ENCODE measurements around the gene SPAG8.

The SPAG8 gene

DNA sequence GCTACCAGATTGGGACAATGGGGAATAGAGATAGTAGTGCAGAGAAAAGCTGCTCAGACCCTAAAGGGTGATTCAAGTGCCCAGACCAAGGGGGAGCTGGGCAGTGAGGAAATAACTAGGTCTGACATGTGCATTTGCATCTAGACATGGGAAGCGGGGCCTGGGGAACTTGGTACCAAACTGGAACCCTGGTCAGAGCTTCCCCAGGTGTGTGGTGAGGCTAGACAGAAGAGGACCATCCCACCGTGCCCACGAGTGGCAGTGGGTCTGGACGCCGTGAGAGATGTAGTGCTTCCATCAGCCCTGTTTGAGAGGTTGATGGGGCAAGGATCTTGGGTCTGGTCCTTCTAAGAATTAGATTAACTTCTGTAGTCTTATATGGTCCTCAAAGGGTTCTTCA lies 24.5 kb upstream of the SPAG8 start:
- no peak for DNase-seq

DNA sequence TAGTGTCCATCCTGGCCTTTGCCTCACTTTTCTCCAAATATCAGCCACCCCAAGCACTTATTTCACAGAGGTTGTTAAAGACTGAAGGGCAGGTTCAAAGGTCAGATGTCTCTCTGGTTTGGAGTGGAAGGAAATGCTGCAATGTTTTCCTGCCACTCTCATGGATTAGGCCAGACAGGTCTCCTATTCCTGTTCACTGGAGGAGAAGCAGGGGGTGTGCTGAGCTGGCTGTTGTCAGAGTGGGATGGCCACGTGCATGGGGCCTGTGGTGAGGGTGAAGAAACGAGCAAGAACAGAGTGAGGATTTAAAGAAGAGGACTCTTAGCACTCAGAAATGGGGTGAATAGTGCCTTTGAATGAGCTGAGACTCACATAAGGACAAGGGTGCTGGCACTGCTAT lies 23.7 kb upstream of the SPAG8 start:
- no peak for DNase-seq

DNA sequence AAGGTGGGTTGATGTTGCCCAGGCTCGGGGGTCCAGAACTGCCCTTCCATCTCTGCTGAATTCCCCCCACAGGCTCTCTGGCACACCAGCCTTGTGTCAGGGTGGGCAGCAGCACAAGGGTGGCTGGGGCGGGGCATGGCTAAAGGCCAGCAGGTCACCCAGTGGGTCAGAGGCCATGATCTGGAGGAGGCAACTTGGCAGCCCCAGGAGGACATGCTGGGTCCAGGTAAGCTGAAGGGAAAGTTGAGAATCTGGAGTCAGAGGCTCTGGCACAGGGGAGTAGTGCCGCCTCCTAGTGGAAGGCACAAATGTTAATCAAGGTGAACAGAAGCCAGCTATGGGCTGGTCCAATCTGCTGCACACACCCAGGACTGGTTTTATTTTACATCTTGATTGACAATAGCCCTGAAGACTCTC lies 23.2 kb upstream of the SPAG8 start:
- no peak for DNase-seq

DNA sequence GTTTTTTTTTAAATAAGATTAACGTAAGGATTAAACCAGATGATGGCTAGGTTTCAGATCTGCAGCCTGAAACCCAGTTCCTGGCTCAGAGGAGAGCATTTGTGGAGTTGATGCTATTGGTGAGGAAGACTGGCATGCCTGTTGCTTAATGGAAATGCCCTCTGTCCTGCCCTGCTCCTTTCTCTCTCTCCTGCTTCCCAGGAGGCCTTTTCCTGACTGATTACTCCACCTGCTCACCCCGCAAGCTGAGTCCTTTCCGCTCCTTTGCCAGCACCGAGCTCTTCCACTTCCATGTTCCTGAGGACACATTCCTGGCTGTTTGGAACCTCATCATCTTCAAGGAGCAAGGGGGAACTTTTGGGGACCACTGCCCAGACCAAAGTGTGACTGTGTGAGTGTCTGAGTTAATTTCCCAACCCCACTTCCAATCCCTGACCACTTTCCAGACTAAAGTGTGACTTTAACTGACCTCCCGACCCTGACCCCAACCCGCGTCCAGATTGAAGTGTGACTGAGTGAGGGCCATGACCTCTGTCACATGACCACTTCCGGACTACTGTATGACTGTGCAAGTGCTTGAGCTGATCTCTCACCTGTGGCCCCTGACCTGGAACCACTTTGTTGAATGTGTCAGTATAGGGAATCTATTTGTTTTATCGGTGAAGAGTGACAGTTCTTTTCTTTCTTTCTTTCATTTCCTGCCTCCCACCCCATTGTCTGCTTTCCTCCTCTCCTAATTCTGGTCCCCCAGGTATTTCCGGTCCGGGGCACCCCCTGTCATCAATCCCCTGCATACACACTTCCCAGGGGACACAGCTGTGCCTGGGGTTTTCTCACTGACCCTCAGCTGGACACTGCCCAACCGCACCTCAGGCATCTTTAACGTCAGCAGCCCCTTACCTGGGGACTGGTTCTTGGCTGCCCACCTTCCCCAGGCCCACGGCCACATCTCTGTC lies 22.5 kb upstream of the SPAG8 start:
- no peak for DNase-seq

DNA sequence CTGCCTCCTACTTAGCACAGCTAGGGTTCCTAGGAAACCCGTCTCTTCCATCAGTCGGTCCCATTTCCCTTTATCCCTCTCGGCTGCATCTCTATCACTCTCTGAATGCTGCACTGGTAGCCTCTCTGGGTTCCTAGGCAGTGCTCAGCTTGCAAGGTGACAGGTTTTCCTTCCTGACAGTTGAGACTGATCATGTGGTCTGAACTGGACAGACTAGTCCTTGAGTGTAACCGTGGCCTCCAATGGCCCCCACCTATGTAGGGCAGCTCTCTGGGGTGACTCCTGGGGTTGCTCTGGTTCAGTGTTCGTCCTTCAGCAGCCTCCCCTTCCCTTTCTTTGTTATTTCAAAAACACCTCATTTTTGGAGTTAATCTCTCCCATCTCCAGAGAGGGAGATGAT lies 20.8 kb upstream of the SPAG8 start:
- DNase-seq: no peak

DNA sequence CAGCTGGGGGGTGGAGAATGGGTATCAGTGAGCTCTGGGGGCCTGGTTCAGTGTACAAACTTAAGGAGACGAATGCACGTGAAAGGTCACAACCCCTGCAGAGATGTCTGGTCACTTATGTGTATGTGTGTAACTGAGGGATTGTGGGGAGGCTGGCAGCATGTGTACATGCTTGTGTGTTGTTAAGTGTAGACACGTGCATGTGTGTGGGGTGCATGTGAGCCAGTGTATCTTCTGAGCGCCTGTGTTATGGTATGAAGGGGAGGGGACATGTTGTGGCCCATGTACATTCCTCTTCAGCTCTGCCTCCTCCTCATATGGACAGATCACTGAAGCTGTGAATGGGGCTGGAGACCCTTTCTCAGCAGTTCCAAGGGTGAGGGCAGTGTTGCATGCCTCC lies 19.0 kb upstream of the SPAG8 start:
- DNase-seq: no peak

DNA sequence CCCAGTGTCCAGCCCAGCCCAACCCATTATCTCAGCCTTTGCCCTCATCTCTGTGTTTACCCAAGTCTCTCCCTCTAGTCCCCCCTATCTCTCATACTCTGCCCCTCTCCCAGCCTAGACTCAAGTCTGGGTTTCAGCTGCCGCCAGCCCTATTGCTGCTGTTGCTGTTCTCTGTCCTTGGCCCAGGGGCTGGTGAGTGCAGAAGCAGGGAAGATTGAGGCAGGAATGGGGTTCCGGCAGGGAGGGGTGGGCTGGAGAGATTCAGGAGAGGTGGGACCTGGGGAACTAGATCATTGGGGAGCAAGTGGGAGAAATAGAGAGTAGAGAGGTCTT lies 17.7 kb upstream of the SPAG8 start:
- DNase-seq: no peak

DNA sequence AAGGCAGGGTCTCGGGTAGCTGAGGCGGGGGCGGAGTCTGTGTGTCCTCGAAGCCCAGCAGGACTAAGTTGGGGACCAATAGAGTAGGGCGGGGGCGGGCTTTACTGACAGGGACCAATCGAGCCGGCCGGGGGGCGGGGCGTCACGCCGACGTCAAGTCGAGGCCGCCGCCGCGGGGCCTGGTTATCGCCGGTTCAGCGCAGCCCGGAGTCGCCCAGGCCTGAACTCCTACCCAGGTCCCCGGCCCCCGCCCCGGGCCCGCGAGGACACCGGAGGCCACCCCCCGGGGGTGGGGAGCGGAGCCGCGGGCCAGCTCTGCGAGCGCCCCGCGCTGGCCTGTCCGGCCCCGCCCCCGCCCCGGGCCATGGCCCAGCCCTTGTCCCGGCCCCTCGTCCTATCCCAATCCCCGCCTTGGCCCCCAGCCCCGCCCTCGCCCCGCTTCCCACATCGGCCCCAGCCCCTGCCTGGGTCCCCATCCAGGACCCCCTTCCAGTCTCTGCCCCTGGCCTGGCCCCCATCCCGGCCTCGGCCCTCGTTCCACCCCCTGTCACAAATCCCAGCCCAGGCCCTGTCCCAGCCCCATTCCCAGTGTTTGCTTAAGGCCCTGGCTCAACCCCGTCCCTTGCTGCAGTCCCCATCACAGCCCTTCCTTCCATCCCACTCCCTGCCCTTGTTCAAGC lies 17.2 kb upstream of the SPAG8 start, which contains the start of gene TMEM8B:
Gene TMEM8B (plus strand): TSS at position 145 of the 680 bp plus-strand sequence. CDS start 220 bp downstream, at position 365.
- DNase-seq: peak; percentile 82

DNA sequence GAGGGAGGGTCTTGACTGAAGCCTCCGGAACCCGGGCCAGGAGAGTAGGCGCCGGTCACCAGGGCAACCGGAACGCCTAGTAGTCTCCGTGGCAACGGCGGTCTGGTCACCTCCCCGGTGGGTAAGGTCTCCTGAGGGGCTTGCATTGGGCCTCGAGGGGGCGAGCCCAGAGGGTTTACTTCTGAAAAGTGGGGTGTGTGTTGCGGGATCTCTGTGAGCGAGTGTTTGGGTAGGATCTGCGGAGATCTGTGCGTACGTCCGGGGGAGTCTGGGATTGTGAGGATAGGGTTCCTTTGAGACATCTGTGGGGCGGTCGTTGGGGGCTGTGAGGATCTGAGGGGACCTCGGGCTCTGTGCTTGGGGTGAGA lies 16.6 kb upstream of the SPAG8 start, which contains the start of gene FAM221B:
Gene FAM221B (minus strand): TSS at position 17 of the 368 bp plus-strand sequence. CDS start 2,571 bp downstream, outside the sequence.
- no peak for DNase-seq

DNA sequence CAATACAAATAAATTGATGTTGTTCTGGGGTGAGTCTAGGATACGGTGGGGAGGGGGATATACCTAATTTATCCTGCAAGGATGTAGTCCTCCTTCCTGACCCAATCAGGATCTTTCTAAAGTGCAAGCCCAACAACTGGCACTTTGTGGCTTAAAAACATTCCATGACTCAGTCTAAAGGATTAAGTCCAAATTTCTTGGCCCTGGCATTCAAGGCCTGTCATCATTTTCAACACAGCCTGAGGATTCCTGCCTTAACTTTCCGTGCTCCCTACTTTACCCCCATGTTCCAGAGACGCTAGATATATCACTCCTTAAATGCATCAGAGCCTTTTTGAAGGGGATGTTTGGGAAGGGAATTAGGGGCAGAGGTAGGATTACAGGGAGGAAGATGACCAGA lies 15.4 kb upstream of the SPAG8 start:
- DNase-seq: no peak

DNA sequence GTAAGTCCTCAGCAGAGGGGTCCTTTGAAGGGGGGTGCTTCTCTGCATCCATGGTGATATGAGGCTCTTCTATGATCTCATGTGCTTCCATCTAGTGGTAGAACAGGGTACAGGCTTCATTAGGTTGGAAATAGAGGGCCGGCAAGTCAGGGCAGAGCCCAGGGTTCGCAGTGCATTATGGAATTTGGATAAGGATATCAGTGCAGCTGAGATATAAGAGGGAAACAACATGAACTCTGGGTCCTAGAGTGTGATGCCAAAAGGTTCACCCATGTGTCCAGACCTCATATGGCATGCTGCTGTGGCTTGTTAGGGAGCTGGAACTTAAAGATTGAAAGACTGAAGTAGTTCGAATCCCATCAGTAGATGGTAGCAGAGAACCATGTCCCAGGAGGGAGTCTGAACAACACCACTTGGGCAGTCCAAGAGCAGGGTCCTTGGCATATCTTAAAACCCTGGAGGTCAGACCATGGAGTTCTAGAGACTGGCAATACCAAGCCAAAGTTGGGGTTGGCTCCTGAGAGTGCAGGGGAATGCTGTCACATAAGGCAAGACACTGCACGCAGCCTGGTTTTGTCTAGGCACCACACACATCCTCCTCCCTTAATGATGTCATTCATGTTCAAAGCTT lies 14.1 kb upstream of the SPAG8 start:
- no peak for DNase-seq

DNA sequence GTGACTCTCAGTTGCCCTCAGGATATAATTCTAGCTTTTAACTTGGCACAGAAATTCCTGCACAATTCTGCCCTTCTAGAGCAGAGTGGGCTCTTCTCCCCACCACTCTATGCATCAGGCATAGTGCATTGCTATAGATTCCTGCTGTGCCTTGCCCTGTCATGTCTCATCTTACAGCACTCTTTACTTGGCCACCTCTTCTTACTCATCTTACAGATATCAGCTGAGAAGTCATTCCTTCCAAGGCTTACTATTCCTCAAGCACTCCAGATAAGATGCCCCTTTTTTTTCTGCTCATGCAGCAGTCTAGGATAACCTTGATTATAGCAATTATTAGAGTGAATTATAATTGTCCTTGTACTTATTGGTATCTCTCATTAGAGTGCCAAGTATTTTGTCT lies 10.9 kb upstream of the SPAG8 start:
- no peak for DNase-seq

DNA sequence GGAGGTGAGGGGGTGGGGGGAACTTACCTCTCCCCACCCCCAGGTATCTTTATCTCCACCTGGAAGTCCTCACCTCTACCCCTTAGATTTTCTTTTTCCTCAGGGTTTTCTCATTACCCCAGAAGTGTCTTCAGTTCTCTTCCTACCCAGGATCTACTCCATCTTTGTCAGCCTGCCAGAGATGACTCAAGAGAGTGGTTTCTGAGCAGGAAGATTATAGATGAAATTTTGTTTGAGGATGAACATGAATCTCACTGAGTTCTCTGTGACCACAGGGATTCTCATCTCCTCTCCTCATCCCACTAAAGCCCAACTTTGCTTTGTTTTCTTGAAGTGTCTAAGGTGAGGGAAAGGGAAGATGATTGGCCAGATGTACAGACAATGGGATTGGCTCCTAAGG lies 8.0 kb upstream of the SPAG8 start:
- no peak for DNase-seq

DNA sequence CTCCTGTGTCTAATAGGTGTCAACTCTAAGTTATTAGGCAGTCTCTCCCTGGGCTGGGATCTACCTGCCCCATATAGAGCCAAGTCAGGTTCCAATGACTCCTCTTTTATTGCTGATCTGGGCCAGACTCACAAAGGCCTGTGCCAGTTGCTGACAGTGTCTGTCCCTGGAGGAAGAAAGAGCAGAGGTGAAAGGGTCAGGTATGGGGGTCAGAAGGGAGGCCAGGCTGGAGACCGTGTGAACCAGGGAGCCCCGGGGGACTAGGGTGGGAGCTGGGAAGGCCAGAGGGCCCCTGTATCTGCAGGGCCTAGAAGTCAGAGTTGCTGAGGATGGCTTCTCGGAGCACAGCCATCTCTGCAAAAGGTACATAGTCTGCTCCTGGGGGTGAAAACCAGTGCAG lies 6.3 kb upstream of the SPAG8 start:
- no peak for DNase-seq

DNA sequence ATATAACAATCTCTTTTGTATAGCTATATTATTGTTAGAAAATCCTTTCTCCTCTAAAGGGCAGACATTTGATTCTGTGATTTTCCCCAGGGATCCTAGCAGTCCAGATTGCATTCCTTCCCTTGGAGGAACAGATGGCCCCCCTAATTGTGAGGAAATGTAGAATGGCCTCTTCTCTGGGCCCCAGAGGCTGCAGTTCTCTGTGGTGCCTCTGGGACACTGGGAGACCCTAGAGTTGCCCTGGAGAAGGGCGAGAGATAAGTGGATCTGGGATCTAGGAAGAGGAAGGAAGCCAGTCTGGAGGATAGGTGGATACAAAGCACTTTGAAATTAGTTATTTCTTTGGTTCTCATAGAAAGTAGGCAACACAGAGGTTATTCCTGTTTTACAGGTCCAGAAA lies 4.6 kb upstream of the SPAG8 start:
- DNase-seq: peak; percentile 75

DNA sequence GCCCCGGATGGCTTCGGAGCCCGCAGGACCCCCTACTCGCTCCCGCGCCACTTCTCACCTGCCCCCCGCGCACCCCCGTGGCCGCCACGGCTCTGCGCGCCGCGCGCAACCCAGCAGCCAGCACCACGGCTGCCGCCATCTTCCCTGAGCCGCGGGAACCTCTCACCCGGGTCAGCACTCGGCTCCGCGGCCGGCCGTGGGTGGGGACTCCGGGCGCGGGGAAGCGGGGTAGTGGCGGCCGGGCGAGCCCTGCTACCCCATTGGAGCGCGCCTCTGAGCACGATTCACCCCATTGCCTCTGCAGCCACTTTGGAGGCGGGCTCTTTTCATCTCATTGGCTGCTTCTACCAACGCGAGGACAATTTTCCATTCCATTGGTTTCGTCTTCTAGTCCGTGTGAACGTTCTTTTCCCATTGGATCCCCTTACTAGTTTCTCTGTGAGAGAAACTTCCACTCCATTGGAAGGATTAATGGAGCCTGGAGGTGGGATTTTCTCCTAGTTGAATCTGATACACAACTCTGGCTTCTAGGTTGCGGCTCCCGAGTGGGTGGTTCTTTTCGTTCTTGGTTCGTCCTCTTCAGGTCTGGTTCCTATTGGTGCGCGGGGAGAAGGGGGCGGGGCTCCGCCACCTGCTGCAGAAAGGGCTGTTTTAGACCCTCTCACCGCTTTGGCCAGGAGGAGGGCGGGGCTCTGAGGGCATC lies 2.9 kb upstream of the SPAG8 start, which contains the start of gene HINT2:
Gene HINT2 (minus strand): TSS at position 202 of the 703 bp plus-strand sequence. CDS start 63 bp downstream, at position 139.
- peak; percentile 90 for DNase-seq

DNA sequence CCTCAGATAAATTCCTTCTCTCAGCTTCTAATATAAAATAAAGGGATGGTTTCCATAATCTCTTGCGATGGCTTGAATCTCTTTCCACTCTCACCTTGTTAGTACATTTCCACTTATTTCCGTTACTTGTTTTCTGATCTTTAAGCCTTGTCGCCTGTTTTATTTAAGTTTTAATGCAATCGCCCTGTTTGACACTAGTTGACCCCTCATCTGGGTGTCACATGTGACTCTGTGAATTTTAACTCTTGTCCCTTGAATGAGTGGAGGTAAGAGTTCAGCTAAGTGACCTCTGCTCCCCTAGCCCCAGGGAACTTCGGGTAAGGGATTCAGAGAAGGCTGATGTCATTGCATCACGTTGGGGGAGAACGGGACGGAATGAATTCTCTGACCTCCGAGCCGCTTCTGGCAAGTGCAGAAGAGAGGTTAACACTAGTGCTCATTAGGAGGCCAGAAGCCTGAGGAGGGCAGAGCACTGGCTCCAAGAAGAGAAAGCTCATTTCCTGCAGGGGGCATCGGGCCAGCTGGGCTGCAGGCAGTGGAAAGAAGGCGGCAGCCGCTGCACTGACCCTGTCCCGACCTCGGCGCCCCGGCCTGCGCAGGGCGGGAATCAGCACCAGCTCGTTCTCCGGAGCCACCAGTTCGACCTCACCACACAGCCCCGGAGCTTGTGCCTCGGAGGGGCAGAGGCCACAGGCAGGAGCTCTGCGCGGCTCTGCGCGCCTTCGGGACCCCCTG lies 2.2 kb upstream of the SPAG8 start:
- DNase-seq: no peak

DNA sequence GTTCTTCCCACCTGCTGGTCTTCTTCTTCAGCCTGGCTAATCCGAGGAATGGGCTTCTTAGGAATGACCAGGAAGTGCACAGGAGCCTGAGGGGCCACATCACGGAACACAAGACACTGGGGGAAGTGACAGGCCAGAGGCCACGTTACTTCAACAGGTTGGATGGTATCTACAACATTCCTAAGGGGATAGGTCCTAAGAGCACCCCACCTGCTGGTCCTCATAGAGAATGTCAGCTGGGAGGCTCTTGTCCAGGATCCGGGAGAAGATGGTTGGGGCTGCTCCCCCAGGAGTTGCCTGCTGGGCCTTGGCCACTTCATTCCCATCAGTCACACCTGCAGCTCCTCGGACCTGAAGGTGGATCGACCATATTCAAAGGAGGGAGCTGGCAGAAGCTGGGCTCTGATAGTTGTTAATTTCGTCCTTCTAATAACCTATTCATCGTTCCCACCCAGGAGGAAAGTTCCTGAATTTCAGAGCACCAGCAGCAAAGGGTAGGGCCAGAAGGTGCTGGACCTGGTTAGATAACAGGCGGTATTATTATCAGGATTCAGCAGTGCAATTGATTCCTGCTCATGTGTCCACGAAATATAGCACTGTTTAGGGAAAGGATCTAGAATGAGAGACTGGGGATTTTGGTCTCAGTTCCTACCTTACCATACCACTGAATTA lies 1.5 kb upstream of the SPAG8 start:
- no peak for DNase-seq

DNA sequence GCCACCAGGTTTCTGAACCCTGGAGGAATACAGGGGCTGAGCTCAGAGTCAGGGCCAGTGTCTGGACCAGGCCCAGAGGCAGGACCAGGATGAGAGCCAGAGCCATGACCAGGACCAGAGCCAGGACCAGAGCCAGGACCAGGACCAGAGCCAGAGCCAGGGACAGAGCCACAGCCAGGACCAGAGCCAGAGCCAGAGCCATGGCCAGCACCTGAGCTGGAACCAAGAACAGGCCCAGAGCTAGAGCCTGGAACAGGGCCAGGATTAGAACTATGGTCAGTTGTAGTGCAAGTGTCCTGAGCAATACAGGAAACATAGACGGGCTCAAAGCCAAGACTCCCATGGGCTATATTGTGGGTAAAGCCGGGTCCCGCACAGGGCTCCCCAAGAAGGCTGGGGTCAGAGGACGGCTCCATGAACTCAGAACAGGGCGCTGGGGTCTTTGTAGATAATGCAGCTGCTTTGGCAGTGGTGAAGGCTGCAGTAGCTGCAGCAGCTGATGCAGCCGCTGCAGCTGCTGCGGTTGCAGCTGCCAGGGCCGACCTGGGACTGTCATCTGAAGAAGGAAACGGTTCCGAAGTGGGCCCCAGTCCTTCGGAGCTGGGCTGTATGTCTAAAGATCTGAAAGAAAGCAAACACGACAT lies 559 bp downstream of the SPAG8 start:
- no peak for DNase-seq

DNA sequence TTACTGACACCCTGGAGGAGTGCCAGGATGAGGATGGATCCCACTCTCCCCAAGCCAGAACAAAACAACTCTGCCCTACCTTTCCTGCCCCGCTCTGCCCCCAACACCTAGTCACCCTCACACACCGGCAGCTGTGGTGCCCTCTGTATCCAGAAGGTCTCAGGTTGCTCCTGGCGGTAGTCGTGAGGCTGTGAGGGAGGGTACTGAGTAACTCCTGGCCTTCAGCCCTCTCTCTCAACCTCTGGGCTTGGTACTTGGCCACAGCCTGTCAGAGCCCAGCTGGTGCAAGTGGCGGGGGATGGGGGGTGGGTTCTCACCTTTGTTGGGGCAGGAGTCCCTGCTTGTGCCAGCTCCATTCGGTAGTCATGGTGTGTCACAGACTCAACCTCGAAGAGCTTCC lies 1.9 kb downstream of the SPAG8 start:
- no peak for DNase-seq

DNA sequence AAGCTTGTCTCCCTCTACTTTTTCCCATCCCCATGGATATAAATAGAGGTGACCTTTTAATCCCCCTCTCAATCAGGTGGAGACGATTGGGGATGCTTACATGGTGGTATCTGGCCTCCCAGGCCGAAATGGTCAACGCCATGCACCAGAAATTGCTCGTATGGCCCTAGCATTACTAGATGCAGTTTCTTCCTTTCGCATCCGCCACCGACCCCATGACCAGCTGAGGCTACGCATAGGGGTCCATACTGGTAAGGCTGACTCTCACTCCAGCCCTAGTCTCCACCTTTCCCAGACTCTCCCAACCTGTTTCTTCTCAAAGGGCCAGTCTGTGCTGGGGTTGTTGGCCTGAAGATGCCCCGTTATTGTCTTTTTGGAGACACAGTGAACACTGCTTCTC lies 3.6 kb downstream of the SPAG8 start:
- DNase-seq: no peak
